Transverse colon (tissue), 4 donors: ENCODE measurements around the gene YPEL4. TPM values are rescaled to one million over a fixed set of nuclear protein-coding genes. Genes with fewer than 3 reads are reported as not detected.

Experiments used
- DNase-seq: peaks from one replicate; pipeline ENCODE4 v3.0.0-alpha.2; 2019
- H3K27ac ChIP-seq, 4 donors: fragments of 200-600 bp; sonication (generic); 2 replicates each; pipeline ENCODE4 v1.5.1; 2016 to 2018; ENCODE audit warnings: inconsistent platforms in 4 of 4
- H3K27me3 ChIP-seq: fragments of 200-600 bp; sonication (generic); 2 replicates; pipeline ENCODE4 v1.5.1; 2017; ENCODE audit warnings: inconsistent platforms
- H3K36me3 ChIP-seq, 4 donors: fragments of 200-600 bp; sonication (generic); 2 replicates each; pipeline ENCODE4 v1.5.1; 2017 to 2019; ENCODE audit warnings: inconsistent platforms in 4 of 4
- H3K4me1 ChIP-seq, 4 donors: fragments of 200-600 bp; sonication (generic); 2 replicates each; pipeline ENCODE4 v1.5.1; 2017 to 2020; ENCODE audit warnings: inconsistent platforms in 4 of 4
- H3K4me3 ChIP-seq, 4 donors: fragments of 200-600 bp; sonication (generic); 1 replicate in 1 of 4; 2 replicates in 3 of 4; pipeline versions ENCODE4 v1.5.1 to v1.6.1; 2017 to 2019; ENCODE audit warnings: inconsistent platforms in 4 of 4
- H3K9me3 ChIP-seq, 2 donors: fragments of 200-600 bp; sonication (generic); 2 replicates each; pipeline ENCODE4 v1.5.1; 2017 to 2019; ENCODE audit warnings: inconsistent platforms in 2 of 2
- CTCF ChIP-seq, 5 experiments: fragments of 200-600 bp in 3 of 5; fragments of 450-650 bp in 2 of 5; sonication (generic) in 3 of 5; IDR thresholded peaks; 1 replicate in 2 of 5; 2 replicates in 3 of 5; pipeline ENCODE4 v1.5.1; 2016 to 2017; ENCODE audit warnings: antibody characterized with exemption in 5 of 5, inconsistent platforms in 3 of 5, mild to moderate bottlenecking in 2 of 5, moderate library complexity in 1 of 5
- EP300 ChIP-seq: sonication (generic); formaldehyde crosslinking; IDR thresholded peaks from one replicate; pipeline ENCODE4 v1.6.1; 2017; ENCODE audit warnings: antibody characterized with exemption, low read depth
- POLR2A ChIP-seq: fragments of 450-650 bp; IDR thresholded peaks from one replicate; pipeline ENCODE4 v1.6.1; 2016; ENCODE audit warnings: antibody characterized with exemption, mild to moderate bottlenecking, moderate library complexity
- POLR2AphosphoS5 ChIP-seq, 3 donors: sonication (generic); formaldehyde crosslinking; IDR thresholded peaks; one replicate each; pipeline ENCODE4 v1.6.1; 2016; ENCODE audit warnings: antibody characterized with exemption in 3 of 3
- WGBS, 2 donors: methylation state at CpG; one replicate each; pipeline ENCODE4 v1.1.5; 2018; ENCODE audit warnings: low coverage in 1 of 2; 5-methylcytosine and 5-hydroxymethylcytosine counted together
- in situ Hi-C, 4 donors: fragments of 200-750 bp; cut with MboI; loops; one replicate each; pipeline versions ENCODE4 v1.15.0 to v1.15.1; 2017; ENCODE audit warnings: low sequenced_read_pairs in 3 of 4, low pct_ligation_motif_present in 1 of 4, low pct_unique_long_range_greater_than_20kb in 1 of 4
- intact Hi-C: fragments of 100-400 bp; cut with DNase I; formaldehyde crosslinking; loops from one replicate; pipeline ENCODE4 v1.15.1; 2023; ENCODE audit warnings: low total_unique reads
- total RNA-seq, 4 donors: library from RNA; depleted of rRNA; stranded (reverse); fragments of >200 nt; gene quantifications; one replicate each; pipeline ENCODE4 v1.1.0, GENCODE V29; 2016

Gene YPEL4
- total RNA-seq, 4 donors from 2014 or later, result 0.68 to 0.95 TPM; not detected in 2

- peaks cover 10 to 57% (median 16%) of the 10 kb centered on the region in 4 donors for H3K4me1 ChIP-seq
- 8% methylated on average over 15 to 23 of the region's 23 CpGs for WGBS, 2 donors
- H3K27me3 ChIP-seq, result peaks cover 56% of the 10 kb centered on the region
- TF ChIP-seq POLR2A, result no peak
- no peak for TF ChIP-seq EP300
- TF ChIP-seq CTCF (IDR thresholded peaks at IDR 0.05), result no peak
- no peak for TF ChIP-seq POLR2AphosphoS5 (IDR thresholded peaks at IDR 0.05)
- DNase-seq, result no peak
- H3K9me3 ChIP-seq, result no peaks in the 10 kb centered on the region
- intact Hi-C loops, result no loop called here
- H3K4me3 ChIP-seq, result peak overlapping the region; percentile 1 to 46 (median 14)
- in situ Hi-C loops, result loop anchor here (10.0 to 25.0 kb wide), 4 partner anchors 84 to 312 kb away; partner anchors contain the start of genes P2RX3 (in 2 of the 4), RTN4RL2 (in 2 of the 4), SSRP1 (in 2 of the 4) and UBE2L6 (in 1 of the 4)
- H3K36me3 ChIP-seq, result no peaks in the 10 kb centered on the region
- H3K27ac ChIP-seq, result peak overlapping the region in 1 of 4 donors; percentile 36
These were observed 644 bp downstream of the YPEL4 start for GRCh38 chr11:57648801-57649735.

- peaks cover 56% of the 10 kb centered on the region for H3K27me3 ChIP-seq
These were observed 1.5 kb downstream of the YPEL4 start for GRCh38 chr11:57647960-57648800.

GRCh38 chr11:57647372-57647771 is 2.3 kb downstream of the YPEL4 start:
- Histone ChIP-seq H3K4me3 (no peak overlapping the region), H3K36me3 (no peaks in the 10 kb centered on the region), H3K4me1 (peaks cover 10 to 57% (median 16%) of the 10 kb centered on the region in 4 donors), H3K9me3 (no peaks in the 10 kb centered on the region), H3K27me3 (peaks cover 56% of the 10 kb centered on the region), H3K27ac (no peak overlapping the region)
- intact Hi-C loops (no loop called here), in situ Hi-C loops (loop anchor here (10.0 to 25.0 kb wide), 4 partner anchors 83 to 310 kb away; partner anchors contain the start of genes P2RX3 (in 2 of the 4), RTN4RL2 (in 2 of the 4), SSRP1 (in 2 of the 4) and UBE2L6 (in 1 of the 4))
- TF ChIP-seq POLR2A (no peak), CTCF (IDR thresholded peaks at IDR 0.05) (no peak), EP300 (no peak), POLR2AphosphoS5 (IDR thresholded peaks at IDR 0.05) (no peak)
- DNase-seq, result no peak
- 0 to 15% methylated on average over 1 to 10 of the region's 10 CpGs for WGBS, 2 donors

More at GRCh38 chr11:57647960-57648800, 1.5 kb downstream of the YPEL4 start:
- H3K9me3 ChIP-seq, result no peaks in the 10 kb centered on the region
- H3K27ac ChIP-seq, result no peak overlapping the region
- no peaks in the 10 kb centered on the region for H3K36me3 ChIP-seq
- H3K4me1 ChIP-seq, result peaks cover 10 to 57% (median 16%) of the 10 kb centered on the region in 4 donors
- intact Hi-C loops, result no loop called here
- WGBS, 2 donors, result 4 to 31% methylated on average over 4 to 11 of the region's 13 CpGs
- in situ Hi-C loops, result loop anchor here (10.0 to 25.0 kb wide), 4 partner anchors 83 to 311 kb away; partner anchors contain the start of genes P2RX3 (in 2 of the 4), RTN4RL2 (in 2 of the 4), SSRP1 (in 2 of the 4) and UBE2L6 (in 1 of the 4)
- TF ChIP-seq POLR2AphosphoS5 (IDR thresholded peaks at IDR 0.05) (no peak), EP300 (no peak), CTCF (IDR thresholded peaks at IDR 0.05) (no peak), POLR2A (no peak)
- DNase-seq, result no peak
- H3K4me3 ChIP-seq, result peak overlapping the region in 2 of 4 donors; percentile 4 to 46
